ENCODE results near the gene ADGRA1. TPM values are rescaled to one million over a fixed set of nuclear protein-coding genes. Genes with fewer than 3 reads are reported as not detected.

Gene ADGRA1
- total RNA-seq, 2 donors from 2014 or later = 0.14 to 0.23 TPM

GRCh38 chr10:133113847-133114246, 26.1 kb downstream of the ADGRA1 start:
- WGBS = 90% methylated on average over 12 of the region's 12 CpGs
- no peak overlapping the region for H3K4me3 ChIP-seq
- TF ChIP-seq POLR2A (IDR thresholded peaks at IDR 0.05) = no peak
- TF ChIP-seq POLR2AphosphoS5 (IDR thresholded peaks at IDR 0.05) = no peak
- TF ChIP-seq CTCF (IDR thresholded peaks at IDR 0.05) = no peak
- H3K27ac ChIP-seq = no peak overlapping the region
- intact Hi-C loops (cut with DNase I) = no loop called here
- no peaks in the 10 kb centered on the region for H3K4me1 ChIP-seq (replicated peaks)
- no peaks in the 10 kb centered on the region for H3K9me3 ChIP-seq
- H3K36me3 ChIP-seq = no peaks in the 10 kb centered on the region
- no peak for DNase-seq (ENCODE audit: low spot score)
- no peaks in the 10 kb centered on the region for H3K27me3 ChIP-seq (replicated peaks; ENCODE audit: insufficient read depth)

- TF ChIP-seq CTCF (IDR thresholded peaks at IDR 0.05) (no peak), POLR2AphosphoS5 (IDR thresholded peaks at IDR 0.05) (no peak), POLR2A (IDR thresholded peaks at IDR 0.05) (no peak)
- Histone ChIP-seq H3K4me1 (replicated peaks) (no peaks in the 10 kb centered on the region), H3K27ac (no peak overlapping the region), H3K36me3 (no peaks in the 10 kb centered on the region), H3K9me3 (no peaks in the 10 kb centered on the region), H3K4me3 (no peak overlapping the region), H3K27me3 (replicated peaks; ENCODE audit: insufficient read depth) (no peaks in the 10 kb centered on the region)
- intact Hi-C loops (cut with DNase I) = no loop called here
- no peak for DNase-seq (ENCODE audit: low spot score)
- 92% methylated on average over 18 of the region's 18 CpGs for WGBS
These were observed 26.5 kb downstream of the ADGRA1 start for GRCh38 chr10:133114251-133114650.

- Histone ChIP-seq H3K4me1 (replicated peaks) (no peaks in the 10 kb centered on the region), H3K4me3 (no peak overlapping the region), H3K36me3 (no peaks in the 10 kb centered on the region), H3K27me3 (replicated peaks; ENCODE audit: insufficient read depth) (no peaks in the 10 kb centered on the region), H3K27ac (no peak overlapping the region), H3K9me3 (no peaks in the 10 kb centered on the region)
- intact Hi-C loops (cut with DNase I) = no loop called here
- no peak for DNase-seq (ENCODE audit: low spot score)
- WGBS = 91% methylated on average over 31 of the region's 33 CpGs
- no peak for TF ChIP-seq CTCF (IDR thresholded peaks at IDR 0.05)
These were observed 27.2 kb downstream of the ADGRA1 start for GRCh38 chr10:133114726-133115452.

- TF ChIP-seq POLR2A (IDR thresholded peaks at IDR 0.05) = no peak
- TF ChIP-seq POLR2AphosphoS5 (IDR thresholded peaks at IDR 0.05) = no peak
- no peak for TF ChIP-seq CTCF (IDR thresholded peaks at IDR 0.05)
- no peak for DNase-seq (ENCODE audit: low spot score)
- Histone ChIP-seq H3K4me3 (no peak overlapping the region), H3K9me3 (no peaks in the 10 kb centered on the region), H3K36me3 (no peaks in the 10 kb centered on the region), H3K27me3 (replicated peaks; ENCODE audit: insufficient read depth) (no peaks in the 10 kb centered on the region), H3K27ac (no peak overlapping the region), H3K4me1 (replicated peaks) (no peaks in the 10 kb centered on the region)
- WGBS = 71% methylated on average over 10 of the region's 13 CpGs
- intact Hi-C loops (cut with DNase I) = no loop called here
These were observed 27.7 kb downstream of the ADGRA1 start for GRCh38 chr10:133115453-133115842.

- no peaks in the 10 kb centered on the region for H3K27me3 ChIP-seq (replicated peaks; ENCODE audit: insufficient read depth)
- WGBS = 37% methylated on average over 17 of the region's 17 CpGs
- H3K4me3 ChIP-seq = no peak overlapping the region
- H3K4me1 ChIP-seq (replicated peaks) = no peaks in the 10 kb centered on the region
- TF ChIP-seq POLR2A (IDR thresholded peaks at IDR 0.05) = no peak
- TF ChIP-seq POLR2AphosphoS5 (IDR thresholded peaks at IDR 0.05) = no peak
- TF ChIP-seq CTCF (IDR thresholded peaks at IDR 0.05) = no peak
- H3K36me3 ChIP-seq = no peaks in the 10 kb centered on the region
- no peaks in the 10 kb centered on the region for H3K9me3 ChIP-seq
- intact Hi-C loops (cut with DNase I) = no loop called here
- DNase-seq (ENCODE audit: low spot score) = no peak
- no peak overlapping the region for H3K27ac ChIP-seq
These were observed 28.3 kb downstream of the ADGRA1 start for GRCh38 chr10:133115976-133116375.

Measured in prostate gland (tissue), 2 donors.